ENCODE data around the gene GABRG1.

DNA sequence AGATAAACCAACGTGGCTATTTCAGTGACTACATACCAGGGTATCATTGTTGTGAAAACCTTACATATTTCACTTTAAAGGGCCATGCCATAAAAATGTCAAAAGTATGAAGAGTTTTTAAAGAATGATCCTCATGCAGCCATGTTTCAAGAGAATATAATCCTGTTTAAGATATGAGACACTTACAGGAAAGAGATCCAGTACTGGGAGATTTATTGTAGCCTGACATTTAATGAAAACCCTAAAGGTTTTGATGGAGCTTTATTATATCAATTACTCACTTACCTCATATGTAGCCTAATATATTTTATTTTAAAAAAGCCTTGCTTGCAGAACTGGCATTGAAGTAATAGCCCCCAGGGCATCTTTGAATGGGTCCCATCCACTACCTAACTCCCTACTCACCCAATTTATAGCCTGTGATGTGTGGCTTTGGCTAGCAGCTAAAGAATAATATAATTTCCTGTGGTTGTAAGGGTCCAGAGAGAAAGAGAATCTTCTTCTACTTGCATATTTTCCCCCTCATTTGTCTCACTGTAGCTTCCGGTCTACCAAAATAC is 7.7 kb upstream of the GABRG1 start:
- no peak for TF ChIP-seq YY1 (IDR thresholded peaks at IDR 0.05; ENCODE audit: insufficient read depth, insufficient read length)
- TF ChIP-seq SUZ12 (IDR thresholded peaks at IDR 0.05; ENCODE audit: extremely low read depth, insufficient read depth, insufficient read length), result no peak
